Astrocyte (in vitro differentiated cells and primary cell): Measurements from ENCODE around the gene GPR68. TPM values are rescaled to one million over a fixed set of nuclear protein-coding genes. Genes with fewer than 3 reads are reported as not detected.

Source experiments
- DNase-seq: peaks from one replicate; pipeline ENCODE4 v3.0.0-alpha.2; 2010; ENCODE audit warnings: low read depth
- FAIRE-seq: peaks from 2 replicates; lab custom pipeline; 2011; peaks lifted over from hg19 to GRCh38; lab: Jason Lieb, UNC
- H2AFZ ChIP-seq: 2 replicates; pipeline ENCODE4 v1.6.0; 2012; ENCODE audit warnings: low read depth, low read length, inconsistent platforms
- H3K27ac ChIP-seq: 2 replicates; pipeline ENCODE4 v1.5.1; 2011; ENCODE audit warnings: low read depth, low read length, inconsistent platforms
- H3K27me3 ChIP-seq: 2 replicates; pipeline ENCODE4 v1.6.0; 2011; ENCODE audit warnings: low read length, inconsistent platforms; ENCODE audit not compliant: insufficient read depth
- H3K36me3 ChIP-seq: 2 replicates; pipeline ENCODE4 v1.5.1; 2011; ENCODE audit warnings: low read length, inconsistent platforms; ENCODE audit not compliant: insufficient read depth
- H3K4me1 ChIP-seq: 2 replicates; pipeline ENCODE4 v1.5.1; 2011; ENCODE audit warnings: low read length, inconsistent platforms; ENCODE audit not compliant: insufficient read depth
- H3K4me2 ChIP-seq: 2 replicates; pipeline ENCODE4 v1.6.0; 2012; ENCODE audit warnings: low read length, inconsistent platforms
- H3K4me3 ChIP-seq: 2 replicates; pipeline ENCODE4 v1.5.1; 2011; ENCODE audit warnings: low read depth, mild to moderate bottlenecking, low read length, inconsistent platforms; ENCODE audit not compliant: insufficient read depth
- H3K79me2 ChIP-seq: 2 replicates; pipeline ENCODE4 v1.6.0; 2012; ENCODE audit warnings: mild to moderate bottlenecking, low read length, inconsistent platforms; ENCODE audit not compliant: insufficient read depth
- H3K9ac ChIP-seq: 2 replicates; pipeline ENCODE4 v1.6.0; 2012; ENCODE audit warnings: mild to moderate bottlenecking, low read length, inconsistent platforms
- H3K9me3 ChIP-seq: 2 replicates; pipeline ENCODE4 v1.5.1; 2012; ENCODE audit warnings: low read depth, mild to moderate bottlenecking, low read length, inconsistent platforms; ENCODE audit not compliant: insufficient read depth
- H4K20me1 ChIP-seq: 2 replicates; pipeline ENCODE4 v1.6.0; 2012; ENCODE audit warnings: low read length, inconsistent platforms; ENCODE audit not compliant: insufficient read depth
- H3K27ac Mint-ChIP-seq: one replicate; pipeline ENCODE4 v1.8.0; 2021; ENCODE audit warnings: mild to moderate bottlenecking, mixed read lengths; ENCODE audit not compliant: unreplicated experiment
- H3K27me3 Mint-ChIP-seq: one replicate; pipeline ENCODE4 v1.8.0; 2021; ENCODE audit warnings: low read depth, mixed read lengths; ENCODE audit not compliant: unreplicated experiment
- H3K36me3 Mint-ChIP-seq: one replicate; pipeline ENCODE4 v1.8.0; 2021; ENCODE audit warnings: low read depth, mixed read lengths; ENCODE audit not compliant: unreplicated experiment
- H3K4me1 Mint-ChIP-seq: one replicate; pipeline ENCODE4 v1.8.0; 2021; ENCODE audit warnings: low read depth, mixed read lengths; ENCODE audit not compliant: unreplicated experiment
- H3K4me3 Mint-ChIP-seq: one replicate; pipeline ENCODE4 v1.8.0; 2021; ENCODE audit warnings: mild to moderate bottlenecking, moderate library complexity, mixed read lengths; ENCODE audit not compliant: unreplicated experiment
- H3K9me3 Mint-ChIP-seq: one replicate; pipeline ENCODE4 v1.8.0; 2021; ENCODE audit warnings: mild to moderate bottlenecking, mixed read lengths; ENCODE audit not compliant: unreplicated experiment
- CTCF ChIP-seq: IDR thresholded peaks from 2 replicates; pipeline ENCODE4 v1.5.1; 2011; ENCODE audit warnings: low read depth, mild to moderate bottlenecking, inconsistent platforms, low read length, moderate library complexity; ENCODE audit not compliant: insufficient read depth
- EZH2 ChIP-seq: IDR thresholded peaks from 2 replicates; pipeline ENCODE4 v1.6.1; 2012; ENCODE audit warnings: mild to moderate bottlenecking, low read length, inconsistent platforms; ENCODE audit not compliant: insufficient read depth
- total RNA-seq: library from RNA; stranded (reverse); gene quantifications from 2 replicates; pipeline ENCODE4 v1.2.1, GENCODE V29; 2021

Gene GPR68
- total RNA-seq, 1 donor from 2014 or later: 0.50 TPM

- H3K36me3 Mint-ChIP-seq: no peaks in the 10 kb centered on the region
- no peak overlapping the region for H3K27ac ChIP-seq
Measured at GRCh38 chr14:91256661-91257060, 12.2 kb upstream of the GPR68 start.

GRCh38 chr14:91255026-91255695 lies 10.7 kb upstream of the GPR68 start:
- FAIRE-seq (no peak), DNase-seq (no peak)
- peaks cover 4% of the 10 kb centered on the region for H3K4me1 ChIP-seq
- H3K9me3 ChIP-seq: no peaks in the 10 kb centered on the region
- Mint-ChIP-seq H3K36me3 (no peaks in the 10 kb centered on the region), H3K27me3 (peaks cover 8% of the 10 kb centered on the region), H3K4me1 (peaks cover 22% of the 10 kb centered on the region), H3K9me3 (no peaks in the 10 kb centered on the region), H3K4me3 (no peak overlapping the region), H3K27ac (no peak overlapping the region)
- H3K36me3 ChIP-seq: no peaks in the 10 kb centered on the region
- H3K27ac ChIP-seq: no peak overlapping the region
- no peak overlapping the region for H3K9ac ChIP-seq
- no peak overlapping the region for H2AFZ ChIP-seq
- TF ChIP-seq EZH2: no peak
- TF ChIP-seq CTCF: no peak
- no peak overlapping the region for H3K4me2 ChIP-seq
- no peak overlapping the region for H3K4me3 ChIP-seq
- no peaks in the 10 kb centered on the region for H3K79me2 ChIP-seq
- no peaks in the 10 kb centered on the region for H4K20me1 ChIP-seq
- H3K27me3 ChIP-seq: peaks cover 15% of the 10 kb centered on the region

More at GRCh38 chr14:91256661-91257060, 12.2 kb upstream of the GPR68 start:
- Mint-ChIP-seq H3K27ac (no peak overlapping the region), H3K9me3 (peaks cover 5% of the 10 kb centered on the region), H3K27me3 (peaks cover 6% of the 10 kb centered on the region), H3K4me3 (no peak overlapping the region), H3K4me1 (peaks cover 16% of the 10 kb centered on the region)
- no peaks in the 10 kb centered on the region for H3K9me3 ChIP-seq
- DNase-seq (no peak), FAIRE-seq (no peak)
- H3K4me3 ChIP-seq: no peak overlapping the region
- H2AFZ ChIP-seq: no peak overlapping the region
- no peaks in the 10 kb centered on the region for H3K79me2 ChIP-seq
- H3K9ac ChIP-seq: no peak overlapping the region
- H3K27me3 ChIP-seq: peaks cover 15% of the 10 kb centered on the region
- no peak overlapping the region for H3K4me2 ChIP-seq
- no peaks in the 10 kb centered on the region for H3K36me3 ChIP-seq
- no peaks in the 10 kb centered on the region for H4K20me1 ChIP-seq
- H3K4me1 ChIP-seq: no peaks in the 10 kb centered on the region
- no peak for TF ChIP-seq CTCF
- TF ChIP-seq EZH2: no peak

- Mint-ChIP-seq H3K4me1 (peaks cover 27% of the 10 kb centered on the region), H3K27ac (no peak overlapping the region), H3K36me3 (no peaks in the 10 kb centered on the region), H3K4me3 (peak overlapping the region; percentile 77), H3K27me3 (peaks cover 8% of the 10 kb centered on the region), H3K9me3 (no peaks in the 10 kb centered on the region)
- no peak for FAIRE-seq
- Histone ChIP-seq H3K4me3 (no peak overlapping the region), H3K27me3 (peaks cover 15% of the 10 kb centered on the region), H3K9ac (no peak overlapping the region), H3K4me1 (peaks cover 10% of the 10 kb centered on the region), H3K79me2 (no peaks in the 10 kb centered on the region), H3K4me2 (no peak overlapping the region), H2AFZ (no peak overlapping the region), H3K9me3 (no peaks in the 10 kb centered on the region), H3K36me3 (no peaks in the 10 kb centered on the region), H4K20me1 (no peaks in the 10 kb centered on the region), H3K27ac (no peak overlapping the region)
- no peak for DNase-seq
- no peak for TF ChIP-seq EZH2
- no peak for TF ChIP-seq CTCF
Measured at GRCh38 chr14:91254461-91254860, 10.0 kb upstream of the GPR68 start.
